Stomach (tissue), 19 donors: ENCODE results near the gene SLC2A14. TPM values are rescaled to one million over a fixed set of nuclear protein-coding genes. Genes with fewer than 3 reads are reported as not detected.
"Not testable (repeated sequence)": the region's sequence is repeated elsewhere in the genome, so short reads cannot be mapped to it uniquely, and the experiment has no call there.

Source experiments
- DNase-seq, 2 donors: peaks; one replicate each; pipeline versions ENCODE4 v3.0.0 to v3.0.0-alpha.2; 2013 to 2019
- H3K27ac ChIP-seq, 5 donors: fragments of 200-600 bp in 4 of 5; sonication (generic) in 4 of 5; one replicate each; pipeline ENCODE4 v1.5.1; 2013 to 2019; ENCODE audit warnings: mild to moderate bottlenecking in 1 of 5, moderate library complexity in 1 of 5
- H3K27me3 ChIP-seq, 3 donors: fragments of 200-600 bp; sonication (generic); one replicate each; pipeline ENCODE4 v1.5.1; 2017 to 2019; ENCODE audit warnings: mixed run types in 1 of 3
- H3K36me3 ChIP-seq, 4 donors: fragments of 200-600 bp; sonication (generic); 1 replicate in 3 of 4; 2 replicates in 1 of 4; pipeline ENCODE4 v1.5.1; 2016 to 2019
- H3K4me1 ChIP-seq, 4 donors: fragments of 200-600 bp; sonication (generic); one replicate each; pipeline ENCODE4 v1.5.1; 2016 to 2019
- H3K4me3 ChIP-seq, 4 donors: fragments of 200-600 bp; sonication (generic) in 3 of 4; one replicate each; pipeline ENCODE4 v1.5.1; 2016 to 2019; ENCODE audit warnings: mild to moderate bottlenecking in 1 of 4
- H3K9me3 ChIP-seq, 4 donors: fragments of 200-600 bp; sonication (generic); one replicate each; pipeline ENCODE4 v1.5.1; 2016 to 2019
- CTCF ChIP-seq, 7 experiments: fragments of 450-650 bp in 4 of 7; fragments of 200-600 bp in 3 of 7; sonication (generic) in 3 of 7; IDR thresholded peaks; one replicate each; pipeline ENCODE4 v1.5.1; 2016 to 2019; ENCODE audit warnings: antibody characterized with exemption in 7 of 7, control low read depth in 2 of 7, mild to moderate bottlenecking in 1 of 7
- EP300 ChIP-seq: sonication (generic); formaldehyde crosslinking; IDR thresholded peaks from one replicate; pipeline ENCODE4 v1.6.1; 2017; ENCODE audit warnings: antibody characterized with exemption
- POLR2A ChIP-seq, 4 donors: fragments of 450-650 bp; IDR thresholded peaks; one replicate each; pipeline ENCODE4 v1.6.1; 2016; ENCODE audit warnings: antibody characterized with exemption in 4 of 4, control low read depth in 2 of 4, mild to moderate bottlenecking in 1 of 4, moderate library complexity in 1 of 4
- POLR2AphosphoS5 ChIP-seq, 3 donors: sonication (generic); formaldehyde crosslinking; IDR thresholded peaks; one replicate each; pipeline ENCODE4 v1.6.1; 2016; ENCODE audit warnings: antibody characterized with exemption in 3 of 3
- WGBS, 5 donors: extraction: QIAGEN DNeasy Blood & Tissue Kit in 3 of 5; methylation state at CpG; one replicate each; pipeline versions ENCODE4 v1.1.5 to v1.1.7; 2013 to 2018; 5-methylcytosine and 5-hydroxymethylcytosine counted together
- intact Hi-C: fragments of 100-400 bp; cut with DNase I; formaldehyde crosslinking; loops from one replicate; pipeline ENCODE4 v1.15.1; 2023; ENCODE audit warnings: low total_unique reads
- long read RNA-seq, 10 donors: transcript quantifications; one replicate each; lab custom pipeline, GENCODE V29; 2026
- polyA plus RNA-seq, 3 donors: library from polyadenylated mRNA; stranded (reverse); fragments of 200-250 nt; gene quantifications; one replicate each; pipeline ENCODE4 v1.2.3, GENCODE V29; 2013
- total RNA-seq, 5 donors: library from RNA; depleted of rRNA; stranded (reverse); fragments of >200 nt; gene quantifications; one replicate each; pipeline versions ENCODE4 v1.1.0 to v1.2.3, GENCODE V29; 2014 to 2016
- donor health status: healthy with polysubstance abuse.
- donor health status: Bipolar disorder and iron deficiency.
- donor health status: healthy.

Gene SLC2A14
- total RNA-seq (not detected), polyA plus RNA-seq (under 1 TPM in 2 of 3 donors, not detected in 1; 0.05 to 0.61 TPM)
- long read RNA-seq, donor 1, result 0 reads
- long read RNA-seq, donor 2, result 0 reads
- long read RNA-seq, donor 3, result 0 reads
- long read RNA-seq, donor 4, result 0 reads
- long read RNA-seq, donor 5, result 0 reads
- long read RNA-seq, donor 6, result 0 reads
- long read RNA-seq, donor 7, result 0 reads
- long read RNA-seq, donor 8, result 0 reads
- long read RNA-seq, donor 9, result 0 reads
- long read RNA-seq, donor 10, result 0 reads

DNA sequence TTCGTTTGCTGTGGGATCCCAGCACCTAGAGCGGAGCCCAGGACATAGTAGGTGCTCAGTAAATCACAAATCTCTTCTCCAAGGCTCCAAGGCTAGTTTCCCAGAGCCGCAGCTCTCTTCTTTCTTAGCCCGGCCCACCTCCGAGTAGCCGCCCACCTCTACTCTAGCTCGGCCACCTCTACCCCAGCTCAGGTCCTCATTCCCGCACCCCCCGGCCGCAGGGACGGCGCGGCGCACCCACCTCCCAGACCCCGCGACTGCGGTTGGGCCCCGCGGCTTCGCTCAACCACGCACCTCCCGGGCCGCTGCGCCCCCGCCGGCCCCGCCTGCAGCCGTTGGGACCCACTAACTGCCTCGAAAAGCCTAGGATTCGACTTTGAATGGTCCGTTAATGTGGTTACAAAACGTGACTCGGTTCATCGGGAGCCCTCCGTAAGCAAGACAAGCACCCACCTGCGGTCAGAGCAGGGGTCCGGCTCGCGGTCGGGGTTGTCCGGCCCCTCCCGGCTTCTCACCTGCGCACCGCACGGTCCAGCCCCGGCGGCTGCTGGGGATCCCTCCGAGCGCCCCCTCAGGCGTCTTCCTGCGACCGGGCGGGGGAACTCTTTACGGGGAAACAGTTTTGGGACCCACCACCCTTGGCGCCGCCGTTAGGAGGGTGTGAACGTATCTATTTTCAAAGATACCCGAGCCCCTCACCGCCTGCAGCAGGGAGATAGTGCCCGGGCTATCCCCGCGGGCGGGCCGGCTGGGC lies at the start of gene SLC2A14:
Gene SLC2A14, minus strand, starts transcription at position 350 of the 754 bp plus-strand sequence. CDS start 3,035 bp downstream, outside the sequence.
- Histone ChIP-seq H3K36me3 (no peaks in the 10 kb centered on the region), H3K27ac (no peak within 1 kb of the TSS), H3K9me3 (no peaks in the 10 kb centered on the region), H3K4me3 (peak within 1 kb of the TSS in 3 of 4 donors; percentile 14 to 28 (median 17)), H3K27me3 (peaks cover 0 to 31% (median 12%) of the 10 kb centered on the region in 3 donors), H3K4me1 (peaks cover 0 to 6% (median 3%) of the 10 kb centered on the region in 4 donors)
- no peak for TF ChIP-seq POLR2AphosphoS5 (IDR thresholded peaks at IDR 0.05)
- no peak for TF ChIP-seq CTCF (IDR thresholded peaks at IDR 0.05)
- intact Hi-C loops, result no loop called here
- DNase-seq, result peak in 1 of 2 donors; percentile 12
- 19 to 42% (median 29%) methylated on average over 23 to 65 of the region's 65 CpGs for WGBS, 5 donors

DNA sequence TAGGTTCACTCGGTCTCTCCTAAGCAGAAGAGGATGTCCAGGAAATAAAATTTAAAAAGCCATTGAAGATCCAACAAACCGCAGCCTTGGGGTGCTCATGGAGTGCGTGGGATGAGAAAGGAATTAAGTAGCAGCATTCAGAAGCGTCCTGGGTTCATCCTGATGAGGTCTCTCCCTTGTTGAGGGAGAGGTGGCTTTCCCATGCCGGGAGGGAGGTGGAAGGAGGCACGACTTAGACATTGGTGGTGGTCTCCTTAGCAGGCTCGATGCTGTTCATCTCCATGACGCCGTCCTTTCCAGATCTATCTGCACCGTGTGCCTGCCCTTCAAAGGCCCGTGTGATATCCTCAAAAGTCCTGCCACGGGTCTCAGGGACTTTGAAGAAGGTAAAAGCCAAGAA lies 48.5 kb upstream of the SLC2A14 start:
- intact Hi-C loops, H3K27me3 ChIP-seq, DNase-seq, H3K27ac ChIP-seq, H3K9me3 ChIP-seq, H3K4me3 ChIP-seq, H3K4me1 ChIP-seq: not testable (repeated sequence)
- peaks cover 25 to 71% (median 66%) of the 10 kb centered on the region in 4 donors for H3K36me3 ChIP-seq
- WGBS, 5 donors, result 83 to 96% (median 93%) methylated on average over 11 to 12 of the region's 12 CpGs

DNA sequence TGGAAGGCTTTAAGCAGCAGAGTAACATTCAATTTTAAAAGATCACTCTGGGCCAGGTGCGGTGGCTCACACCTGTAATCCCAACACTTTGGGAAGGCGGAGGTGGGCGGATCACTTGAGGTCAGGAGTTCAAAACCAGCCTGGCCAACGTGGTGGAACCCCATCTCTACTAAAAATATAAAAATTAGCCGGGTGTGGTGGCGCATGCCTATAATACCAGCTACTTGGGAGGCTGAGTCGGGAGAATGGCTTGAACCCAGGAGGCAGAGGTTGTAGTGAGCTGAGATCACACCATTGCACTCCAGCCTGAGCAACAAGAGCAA lies 45.5 kb upstream of the SLC2A14 start:
- peaks cover 18 to 47% (median 44%) of the 10 kb centered on the region in 4 donors for H3K36me3 ChIP-seq
- H3K27me3 ChIP-seq, H3K4me3 ChIP-seq, H3K9me3 ChIP-seq, intact Hi-C loops, DNase-seq, H3K4me1 ChIP-seq, H3K27ac ChIP-seq: not testable (repeated sequence)
- 86 to 90% (median 88%) methylated on average over 7 of the region's 7 CpGs for WGBS, 5 donors

GRCh38 chr12:7917392-7918267 lies 44.9 kb upstream of the SLC2A14 start:
- TF ChIP-seq EP300, result no peak
- no peak for TF ChIP-seq POLR2AphosphoS5 (IDR thresholded peaks at IDR 0.05)
- TF ChIP-seq CTCF (IDR thresholded peaks at IDR 0.05), result no peak
- TF ChIP-seq POLR2A (IDR thresholded peaks at IDR 0.05), result no peak
- Histone ChIP-seq H3K4me1 (peaks cover 0 to 6% (median 0%) of the 10 kb centered on the region in 4 donors), H3K9me3 (no peaks in the 10 kb centered on the region), H3K27me3 (peaks cover 0 to 9% (median 0%) of the 10 kb centered on the region in 3 donors), H3K27ac (no peak overlapping the region), H3K4me3 (no peak overlapping the region), H3K36me3 (peaks cover 12 to 41% (median 38%) of the 10 kb centered on the region in 4 donors)
- WGBS, 5 donors, result 87 to 93% (median 92%) methylated on average over 19 of the region's 19 CpGs
- DNase-seq, result no peak
- intact Hi-C loops, result no loop called here

DNA sequence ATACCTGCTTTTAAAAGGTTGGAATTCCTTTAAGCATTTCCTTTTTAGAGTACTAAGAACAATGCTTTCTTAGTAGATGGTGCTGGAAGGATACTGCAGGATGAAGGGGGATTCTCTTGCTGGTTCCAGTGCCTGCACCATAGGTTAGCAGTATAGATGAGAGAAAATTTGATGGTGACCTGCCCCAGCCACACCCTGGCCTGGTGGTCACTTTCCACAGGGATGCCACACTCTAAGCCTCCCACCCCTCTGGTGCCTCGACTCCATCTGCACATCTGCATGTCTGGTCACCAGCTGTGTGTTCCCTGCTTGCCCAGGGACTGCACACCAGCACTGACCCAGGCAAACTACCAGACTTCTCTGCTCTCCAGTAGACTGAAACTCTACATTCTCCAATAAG lies 44.2 kb upstream of the SLC2A14 start:
- H3K27me3 ChIP-seq, result peaks cover 0 to 9% (median 0%) of the 10 kb centered on the region in 3 donors
- no peak for DNase-seq
- peaks cover 7 to 34% (median 32%) of the 10 kb centered on the region in 4 donors for H3K36me3 ChIP-seq
- intact Hi-C loops, result no loop called here
- H3K4me1 ChIP-seq, result peaks cover 0 to 6% (median 0%) of the 10 kb centered on the region in 4 donors
- no peaks in the 10 kb centered on the region for H3K9me3 ChIP-seq
- H3K27ac ChIP-seq, result no peak overlapping the region
- WGBS, 5 donors, result 50 to 77% (median 68%) methylated on average over 1 of the region's 1 CpG; no CpG with 5 or more reads in 1 of the 5 donors
- H3K4me3 ChIP-seq, result no peak overlapping the region
- no peak for TF ChIP-seq POLR2AphosphoS5 (IDR thresholded peaks at IDR 0.05)
- TF ChIP-seq POLR2A (IDR thresholded peaks at IDR 0.05), result no peak
- no peak for TF ChIP-seq EP300
- no peak for TF ChIP-seq CTCF (IDR thresholded peaks at IDR 0.05)
